Stimulated activated CD4-positive, alpha-beta T cell treated with anti-CD3 and anti-CD28 coated beads, Interleukin-2, amount 100 ng/mL, for 24 hours (primary cell): ENCODE measurements around the gene TMEM150B.
"Not testable (repeated sequence)": the region's sequence is repeated elsewhere in the genome, so short reads cannot be mapped to it uniquely, and the experiment has no call there.

Source experiments
- DNase-seq, 2 donors: peaks; one replicate each; pipeline ENCODE4 v3.0.0-alpha.2; 2020

The TMEM150B gene

DNA sequence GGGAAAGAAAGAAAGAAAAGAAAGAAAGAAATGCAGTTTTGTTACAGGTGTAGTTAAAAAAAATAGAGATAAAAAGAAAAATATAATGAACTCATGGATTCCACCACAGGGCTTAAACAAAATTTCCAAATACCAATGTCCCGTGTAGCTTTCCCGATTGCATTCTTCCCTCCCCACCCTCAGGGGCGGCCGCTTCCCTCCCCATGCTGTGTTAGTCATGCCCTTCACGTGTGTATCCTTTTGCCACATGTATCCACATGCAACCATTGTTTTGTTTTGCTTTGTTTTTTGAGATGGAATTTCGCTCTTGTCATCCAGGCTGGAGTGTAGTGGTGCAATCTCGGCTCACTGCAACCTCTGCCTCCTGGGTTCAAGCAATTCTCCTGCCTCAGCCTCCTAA is 11.0 kb upstream of the TMEM150B start:
- DNase-seq, result no peak

DNA sequence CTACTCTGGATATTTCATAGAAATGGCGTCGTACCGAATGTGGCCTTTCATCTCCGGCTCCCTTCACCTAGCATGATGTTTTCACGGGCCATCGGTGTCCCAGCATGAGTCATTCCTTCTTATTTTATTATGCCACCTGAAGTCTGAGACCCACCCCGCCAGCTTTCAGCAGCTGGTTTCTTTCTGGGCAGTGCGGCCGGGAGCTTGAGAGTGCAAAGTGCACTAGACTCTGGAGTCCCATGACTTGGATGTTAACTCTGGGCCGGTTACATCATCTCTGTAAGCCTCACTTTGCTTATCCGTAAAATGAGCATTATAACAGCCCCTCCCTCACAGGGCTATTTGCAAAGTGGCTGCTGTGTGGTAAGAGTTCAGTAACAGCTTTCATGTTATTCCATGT is 8.7 kb upstream of the TMEM150B start:
- no peak for DNase-seq

DNA sequence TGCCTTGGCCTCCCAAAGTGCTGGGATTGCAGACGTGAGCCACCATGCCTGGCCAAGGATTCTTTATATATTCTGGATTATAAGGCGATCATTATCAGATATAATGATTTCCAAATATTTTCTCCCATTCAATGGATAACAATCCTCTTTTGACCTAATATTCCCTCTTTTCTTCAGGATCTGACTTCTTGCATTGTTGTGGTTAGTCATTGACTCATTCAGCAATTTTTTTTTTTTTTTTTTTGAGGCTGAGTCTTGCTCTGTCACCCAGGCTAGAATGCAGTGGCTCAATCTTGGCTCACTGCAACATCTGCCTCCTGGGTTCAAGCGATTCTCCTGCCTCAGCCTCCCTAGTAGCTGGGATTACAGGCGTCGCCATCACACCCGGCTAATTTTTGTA is 4.7 kb upstream of the TMEM150B start:
- DNase-seq, result not testable (repeated sequence)

DNA sequence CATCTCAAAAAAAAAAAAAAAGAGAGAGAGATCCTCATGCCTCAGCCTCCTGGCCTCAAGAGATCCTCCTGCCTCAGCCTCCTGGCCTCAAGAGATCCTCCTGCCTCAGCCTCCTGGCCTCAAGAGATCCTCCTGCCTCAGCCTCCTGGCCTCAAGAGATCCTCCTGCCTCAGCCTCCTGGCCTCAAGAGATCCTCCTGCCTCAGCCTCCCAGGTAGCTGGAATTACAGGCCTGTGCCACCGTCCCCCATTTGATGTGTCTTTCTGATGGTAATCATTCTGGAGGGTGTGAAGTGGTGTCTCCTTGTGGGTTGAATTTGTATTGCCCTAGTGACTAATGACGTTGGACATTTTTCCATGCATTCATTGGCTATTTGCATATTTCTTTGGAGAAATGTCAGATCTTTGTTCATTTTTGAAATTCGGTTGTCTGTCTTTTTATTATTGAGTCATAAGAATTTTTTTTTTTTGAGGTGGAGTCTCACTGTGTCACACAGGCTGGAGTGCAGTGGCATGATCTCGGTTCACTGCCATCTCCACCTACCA is 3.7 kb upstream of the TMEM150B start:
- DNase-seq, result not testable (repeated sequence)

DNA sequence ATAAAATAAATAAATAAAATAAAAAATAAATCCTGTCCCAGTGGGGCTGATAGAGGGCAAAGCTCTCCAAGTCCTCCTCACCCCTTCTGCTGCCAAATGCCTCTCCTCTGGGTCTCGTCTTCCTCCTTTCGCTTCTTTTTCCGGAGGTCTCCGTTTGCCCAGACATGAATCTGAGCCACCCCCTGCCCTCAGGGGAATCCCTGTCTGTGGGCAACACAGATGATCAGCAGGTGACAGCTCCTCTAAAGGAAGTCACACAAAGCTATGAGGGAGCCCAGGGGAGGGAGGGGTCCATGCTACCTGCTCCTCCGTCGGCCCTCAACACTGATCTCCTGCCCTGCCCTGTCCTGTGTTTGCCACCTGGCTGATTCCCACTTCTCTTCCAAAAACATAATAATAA is 479 bp downstream of the TMEM150B start:
- DNase-seq, result no peak

DNA sequence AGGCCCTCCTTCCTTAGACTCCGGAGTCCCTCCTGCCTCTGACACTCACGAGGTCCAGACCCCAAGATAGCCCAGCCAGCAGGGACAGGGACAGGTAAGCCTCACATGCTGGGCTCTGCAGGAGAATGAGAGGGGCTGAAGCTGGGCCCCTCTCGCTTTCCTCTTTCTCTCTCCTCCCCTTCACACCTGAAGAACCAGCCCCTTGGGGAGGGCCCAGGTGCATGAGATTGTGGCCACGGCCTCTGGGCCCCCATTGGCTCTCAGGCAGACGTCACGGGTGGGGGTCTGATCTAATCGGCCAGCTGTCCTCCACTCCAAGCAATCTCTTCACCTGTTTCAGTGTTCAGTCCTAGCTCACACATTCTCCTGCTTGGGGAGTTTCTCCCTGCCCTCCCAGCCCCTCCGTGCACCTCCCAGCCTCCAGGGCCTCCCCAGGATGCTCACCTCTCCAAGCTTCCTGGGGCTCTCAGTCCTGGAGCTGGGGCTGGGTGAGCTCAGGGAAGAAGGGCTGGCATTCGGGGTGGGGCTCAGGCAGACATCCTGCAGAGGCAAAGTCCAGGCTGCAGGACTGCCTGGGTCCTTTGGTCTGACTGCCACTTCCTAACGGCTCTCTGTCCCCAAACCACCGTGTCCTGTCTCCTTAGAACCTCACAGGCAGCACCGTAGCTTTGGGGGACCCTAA is 2.8 kb downstream of the TMEM150B start:
- no peak for DNase-seq

DNA sequence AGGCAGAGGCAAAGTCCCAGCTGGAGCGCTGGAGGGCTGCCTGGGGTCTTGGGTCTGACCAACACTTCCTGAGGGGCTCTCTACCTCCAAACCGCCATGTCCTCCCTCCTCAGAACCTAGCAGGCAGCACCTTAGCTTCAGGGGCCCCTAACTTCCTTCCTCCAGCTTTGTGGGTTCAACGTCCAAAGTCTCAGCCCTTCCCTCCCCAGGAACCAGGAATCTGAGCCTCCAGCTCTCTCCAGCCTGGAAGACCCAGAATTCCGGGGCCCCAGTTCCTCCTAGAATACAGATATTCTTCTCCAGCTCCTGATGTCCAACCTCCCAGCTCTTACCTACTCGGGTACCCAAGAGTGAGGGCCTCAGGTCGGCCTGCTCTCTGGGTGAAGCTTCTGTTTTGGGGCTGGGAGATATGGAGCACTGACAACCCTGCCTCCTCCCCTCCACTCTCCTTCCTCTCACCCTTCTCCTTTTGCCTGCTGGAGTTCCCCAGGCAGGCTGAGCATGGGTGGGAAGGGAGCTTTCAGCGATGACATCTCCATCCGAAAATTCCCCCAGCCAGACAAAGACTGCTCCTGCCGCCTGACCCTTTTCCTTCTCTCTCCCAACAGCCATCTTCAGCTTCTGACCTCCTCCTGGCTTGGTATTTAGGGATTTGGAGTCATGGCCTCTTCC is 3.5 kb downstream of the TMEM150B start:
- no peak for DNase-seq

DNA sequence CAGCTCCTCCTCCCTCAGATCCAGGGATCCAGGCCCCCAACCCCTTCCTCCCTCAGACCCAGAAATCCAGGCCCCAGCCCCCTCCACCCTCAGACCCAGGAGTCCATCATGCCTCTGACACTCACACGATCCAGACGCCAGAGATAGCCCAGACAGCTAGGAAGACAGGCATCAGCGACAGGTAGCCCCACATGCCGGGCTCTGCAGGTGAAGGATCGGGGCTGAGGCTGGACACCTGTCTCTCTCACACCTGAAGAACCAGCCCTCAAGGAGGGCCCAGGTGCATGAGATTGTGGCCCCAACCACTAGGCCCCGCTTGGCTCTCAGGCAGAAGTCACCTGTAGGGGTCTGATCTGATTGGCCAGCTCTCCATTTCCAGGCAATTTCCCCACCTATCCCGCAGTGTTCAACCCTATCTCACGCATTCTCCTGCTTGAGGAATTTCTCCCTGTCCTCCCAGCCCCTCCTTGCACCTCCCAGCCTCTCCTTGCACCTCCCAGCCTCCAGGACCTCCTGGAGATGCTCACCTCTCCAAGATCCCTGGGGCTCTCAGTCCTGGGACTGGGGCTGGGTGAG is 4.2 kb downstream of the TMEM150B start:
- no peak for DNase-seq

DNA sequence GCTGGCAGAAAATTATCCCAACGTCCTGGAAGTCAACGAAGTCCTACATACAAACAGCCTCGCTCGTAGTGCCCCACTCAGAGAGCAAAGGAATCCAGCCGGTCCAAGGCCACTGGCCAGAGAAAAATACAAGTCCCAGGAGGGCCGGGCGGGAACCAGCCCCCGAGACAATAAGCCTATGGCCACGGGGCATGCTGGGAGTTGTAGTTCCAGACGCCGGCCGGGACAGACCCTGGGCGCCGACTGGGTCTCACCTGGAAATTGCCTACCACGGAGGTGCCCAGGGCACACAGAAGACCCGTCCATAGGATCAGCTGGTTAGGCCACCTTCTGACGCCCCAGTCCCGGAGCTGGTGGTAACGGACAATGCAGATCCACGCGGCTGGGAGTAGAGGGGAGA is 5.4 kb downstream of the TMEM150B start:
- DNase-seq, result no peak

DNA sequence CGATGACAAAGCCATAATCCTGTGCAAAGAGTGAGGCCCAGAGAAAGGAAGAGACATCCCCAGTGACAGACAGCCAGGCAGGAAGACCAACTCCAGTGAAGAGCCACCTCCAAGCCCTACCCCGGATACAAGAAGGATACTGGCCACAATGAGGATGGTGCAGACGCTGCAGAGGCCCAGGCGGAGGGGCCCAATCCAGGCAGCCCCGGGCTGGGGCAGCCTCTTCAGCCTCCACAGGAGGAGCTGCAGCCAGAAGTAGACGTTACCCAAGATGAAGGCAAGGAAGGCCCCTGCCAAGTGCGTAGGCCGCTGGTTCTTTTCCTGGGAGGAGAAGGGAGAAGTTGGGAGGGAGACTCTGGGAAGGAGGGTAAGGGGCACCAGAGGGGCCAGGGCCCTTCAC is 8.5 kb downstream of the TMEM150B start:
- no peak for DNase-seq

DNA sequence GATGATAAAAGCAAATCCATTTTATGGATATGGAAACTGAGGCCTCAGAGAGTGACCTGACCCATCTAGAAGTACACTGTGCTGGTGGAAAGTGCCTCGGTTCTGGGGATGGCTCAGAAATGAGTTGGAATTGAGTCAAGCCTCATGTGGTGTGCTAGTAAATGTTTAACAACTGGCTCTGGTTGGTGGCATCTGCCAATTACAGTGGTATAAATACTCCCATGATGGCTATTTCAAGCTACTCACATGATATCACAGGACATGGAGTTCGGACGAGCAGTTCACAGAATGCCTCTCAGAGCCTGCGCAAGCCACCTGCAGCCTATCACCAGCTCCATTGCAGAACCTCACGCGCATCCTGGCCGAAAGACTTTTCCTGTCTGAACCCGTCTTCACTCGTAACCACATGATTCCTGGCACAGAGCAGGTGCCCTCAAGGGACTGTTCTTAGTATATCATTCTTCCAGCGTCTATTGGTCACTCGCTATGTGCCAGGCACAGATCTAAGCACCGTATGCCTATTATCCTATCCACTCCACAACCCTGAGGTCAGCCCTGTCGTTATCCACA is 9.1 kb downstream of the TMEM150B start:
- DNase-seq, result no peak

DNA sequence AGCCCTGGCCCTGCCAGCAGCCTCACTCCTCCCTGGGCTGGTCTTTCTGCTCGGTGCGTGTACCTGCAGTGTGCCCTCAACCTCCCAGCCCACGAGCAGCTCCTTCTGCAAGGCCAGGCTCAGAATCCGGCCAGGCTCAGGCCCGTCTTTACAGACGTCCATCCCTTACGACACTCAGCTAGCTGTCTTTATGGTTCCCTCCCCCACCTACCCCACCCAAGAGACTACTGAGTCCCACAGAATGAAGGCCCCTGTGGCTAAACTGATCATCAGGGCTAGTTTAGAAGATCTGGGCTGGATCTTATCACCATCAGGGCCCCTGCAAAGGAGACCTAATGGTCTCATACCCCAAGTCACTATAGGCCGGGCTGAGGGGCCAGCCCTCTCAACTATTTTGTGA is 10.7 kb downstream of the TMEM150B start:
- no peak for DNase-seq

DNA sequence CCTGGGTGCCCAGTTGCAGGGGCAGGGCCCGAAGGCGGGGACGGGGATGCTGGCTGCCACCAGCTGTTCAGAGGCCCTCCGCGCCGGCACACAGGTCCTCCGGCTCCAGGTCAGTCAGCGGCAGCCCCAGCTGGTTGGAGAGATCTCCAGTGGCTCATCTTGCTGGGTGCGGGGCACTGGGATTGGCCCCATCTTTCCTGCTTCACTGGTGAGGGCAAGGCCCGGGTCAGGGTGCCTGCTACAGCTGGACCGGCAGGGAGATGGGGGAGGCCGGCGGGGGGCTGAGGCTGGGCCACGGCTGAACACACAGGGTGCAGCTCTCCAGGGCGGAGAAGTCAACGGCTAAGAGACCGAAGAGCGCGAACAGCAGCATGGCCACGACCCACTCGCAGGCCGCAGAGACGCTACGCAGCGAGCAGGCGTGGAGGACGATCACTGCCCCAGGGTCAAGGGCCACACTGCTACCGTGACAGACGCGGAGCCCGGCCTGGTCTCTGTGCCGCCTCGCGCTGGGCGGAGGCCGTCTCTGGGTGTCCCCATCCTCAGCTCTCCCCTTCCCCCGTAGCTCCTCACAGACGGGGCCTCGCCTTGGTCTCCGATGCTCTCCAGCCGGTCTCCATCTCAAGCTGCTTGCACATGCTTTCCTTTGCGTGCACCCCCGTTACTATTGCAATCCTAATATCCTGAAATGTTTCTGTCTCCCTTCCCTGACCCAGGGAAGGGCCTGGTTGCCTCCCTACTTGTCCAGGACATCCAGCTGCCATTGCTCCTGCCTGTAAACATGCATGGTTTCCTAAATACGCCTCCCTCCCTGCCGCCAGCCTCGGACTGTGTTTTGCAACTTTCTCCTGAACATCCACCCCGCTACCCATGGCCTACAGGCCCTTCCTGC is 12.3 kb downstream of the TMEM150B start:
- no peak for DNase-seq

DNA sequence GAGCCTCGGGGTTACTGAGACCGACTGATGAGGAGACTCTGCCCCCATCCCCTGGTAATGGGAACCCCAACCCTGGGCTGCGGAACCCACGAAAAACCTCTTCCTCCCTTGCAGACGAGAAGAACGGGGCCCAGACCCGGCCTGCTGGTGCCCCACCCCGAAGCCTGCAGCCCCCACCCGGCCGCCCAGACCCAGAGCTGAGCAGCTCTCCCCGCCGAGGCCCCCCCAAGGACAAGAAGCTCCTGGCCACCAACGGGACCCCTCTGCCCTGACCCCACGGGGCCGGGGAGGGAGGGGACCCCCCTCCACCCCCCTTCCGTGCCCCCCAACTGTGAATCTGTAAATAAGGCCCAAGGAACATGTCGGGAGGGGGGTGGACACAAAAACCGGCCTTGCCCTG is 13.3 kb downstream of the TMEM150B start:
- DNase-seq, result no peak

DNA sequence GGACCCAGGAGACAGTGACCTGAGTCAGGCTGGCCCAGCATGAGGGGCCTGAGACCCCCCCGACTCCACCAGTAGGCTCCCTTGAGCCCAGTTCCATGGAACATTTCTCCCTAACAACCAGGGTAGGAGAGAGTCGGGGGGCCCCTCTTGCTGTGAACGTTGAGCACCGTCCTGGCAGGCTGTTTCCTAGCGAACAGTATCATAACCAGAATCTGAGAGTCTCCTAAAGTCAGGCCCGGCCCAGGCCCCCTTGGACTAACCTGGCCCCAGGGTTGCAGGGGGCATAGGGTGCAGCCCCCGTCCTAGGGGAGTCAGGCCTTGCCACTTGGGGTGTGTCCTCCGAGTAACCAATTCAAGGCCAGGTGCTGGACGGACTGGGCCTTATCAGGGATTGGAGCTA is 13.7 kb downstream of the TMEM150B start:
- DNase-seq, result no peak

DNA sequence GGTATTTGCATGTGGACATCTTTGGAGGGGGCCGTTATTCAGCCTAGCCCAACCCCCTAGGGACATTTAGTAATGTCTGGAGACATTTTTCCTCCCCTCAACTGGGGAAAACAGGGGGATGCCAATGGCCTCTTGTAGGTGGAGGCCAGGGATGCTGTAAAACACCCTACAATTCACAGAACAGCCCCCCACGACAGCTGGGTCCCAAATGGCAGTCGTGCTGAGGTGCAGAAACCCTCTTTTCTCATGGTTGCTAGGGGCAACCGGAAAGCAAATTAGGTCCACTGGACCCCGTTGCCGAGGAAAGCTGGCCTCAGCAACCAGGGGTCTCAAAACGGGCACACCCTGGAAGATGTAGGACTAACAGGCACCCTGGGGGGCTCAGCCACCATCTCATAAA is 14.6 kb downstream of the TMEM150B start:
- no peak for DNase-seq

DNA sequence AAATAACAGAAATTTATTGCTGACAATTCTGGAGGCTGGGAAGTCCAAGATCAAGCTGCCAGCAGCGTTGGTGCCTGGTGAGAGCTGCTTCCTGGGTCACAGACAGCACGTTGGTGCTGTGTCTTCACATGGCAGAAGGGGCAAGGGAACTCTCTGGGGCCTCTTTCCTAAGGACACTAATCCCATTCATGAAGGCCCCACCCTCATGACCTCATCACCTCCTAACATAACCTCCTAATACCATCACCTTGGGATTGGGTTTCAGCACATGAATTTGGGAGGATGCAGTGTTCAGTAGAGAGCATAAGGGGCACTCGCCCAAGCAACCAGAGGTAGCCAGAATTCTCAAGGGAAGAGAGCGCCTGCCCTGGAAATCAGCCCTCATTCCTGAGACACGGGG is 15.7 kb downstream of the TMEM150B start:
- DNase-seq, result no peak

DNA sequence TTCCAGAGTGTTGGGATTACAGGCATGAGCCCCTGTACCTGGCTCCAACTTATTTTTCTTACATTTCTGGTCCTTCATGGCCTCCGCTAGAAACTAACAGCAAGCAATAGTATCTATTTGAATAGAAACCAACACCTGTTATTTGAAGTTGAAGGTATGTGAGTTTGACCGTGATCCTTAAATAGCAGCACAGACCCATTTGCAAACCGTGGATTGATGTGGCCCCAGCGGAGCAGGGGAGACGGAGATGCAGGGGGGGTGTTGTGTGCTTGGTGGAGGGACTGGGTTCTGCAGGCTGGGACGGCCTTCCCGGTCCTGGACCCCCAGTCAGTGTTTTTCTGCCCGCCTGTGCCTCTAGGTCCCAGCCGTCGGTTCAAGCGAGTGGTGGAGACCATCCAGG is 16.9 kb downstream of the TMEM150B start:
- DNase-seq, result no peak

DNA sequence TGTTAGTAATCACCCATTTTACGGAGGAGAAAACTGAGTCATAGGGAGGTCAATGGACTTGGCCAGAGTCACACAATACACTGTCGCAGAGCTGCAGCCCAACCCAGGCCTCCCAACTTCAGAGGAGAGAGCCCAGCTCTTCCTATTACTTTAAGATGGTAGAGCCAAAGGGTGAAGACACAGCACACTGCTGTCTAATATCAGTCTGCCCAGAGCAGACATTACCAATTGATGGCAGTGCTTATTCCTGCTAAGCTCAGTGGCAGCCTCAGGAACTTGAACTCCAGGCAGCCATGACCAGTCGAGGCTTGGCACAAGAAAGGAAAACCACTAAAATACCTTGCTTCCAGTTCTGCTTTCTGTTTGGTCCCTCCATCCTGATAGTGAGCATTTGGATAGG is 18.4 kb downstream of the TMEM150B start:
- no peak for DNase-seq

DNA sequence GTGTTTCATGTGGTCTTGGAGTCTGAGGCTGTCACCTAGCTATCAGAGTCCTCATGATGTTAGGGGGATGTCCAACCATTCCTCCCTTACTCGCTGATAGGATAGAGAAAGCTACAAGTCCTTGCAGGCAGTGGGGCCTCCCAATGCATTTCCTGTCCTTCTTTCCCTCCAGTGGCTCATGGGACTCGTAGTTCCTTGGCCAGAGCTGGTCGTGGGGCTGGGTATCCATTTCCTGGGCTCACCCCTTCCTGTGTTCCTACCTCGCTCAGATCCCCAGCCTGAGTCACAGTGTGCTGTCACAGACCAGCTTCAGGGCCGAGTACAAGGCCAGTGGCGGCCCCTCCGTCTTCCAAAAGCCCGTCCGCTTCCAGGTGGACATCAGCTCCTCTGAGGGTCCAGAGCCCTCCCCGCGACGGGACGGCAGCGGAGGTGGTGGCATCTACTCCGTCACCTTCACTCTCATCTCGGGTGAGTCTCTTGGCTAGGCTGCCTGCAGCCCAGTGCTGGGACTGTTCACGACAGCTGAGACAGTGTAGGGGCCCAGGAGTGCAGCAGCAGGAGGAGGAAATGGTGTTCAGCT is 19.1 kb downstream of the TMEM150B start:
- no peak for DNase-seq

DNA sequence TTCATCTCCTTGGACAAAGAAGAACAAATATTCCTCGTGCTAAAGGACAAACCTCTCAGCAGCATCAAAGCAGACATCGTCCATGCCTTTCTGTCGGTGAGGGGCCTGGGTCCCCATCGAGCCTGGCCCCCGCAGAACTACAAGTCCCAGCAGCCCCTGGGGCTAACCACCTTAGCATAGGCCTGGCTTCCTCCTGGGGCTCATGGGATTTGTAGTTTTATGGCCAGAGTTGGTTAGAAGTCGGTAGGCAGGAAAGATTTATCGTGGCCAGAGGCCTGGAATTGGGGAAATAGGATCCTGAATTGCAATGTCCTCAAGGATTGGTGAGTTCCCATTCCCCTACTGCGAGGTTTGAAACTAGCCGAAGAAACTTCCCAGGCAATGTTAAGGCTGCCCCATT is 19.6 kb downstream of the TMEM150B start:
- peak; percentile 57 to 59 for DNase-seq

DNA sequence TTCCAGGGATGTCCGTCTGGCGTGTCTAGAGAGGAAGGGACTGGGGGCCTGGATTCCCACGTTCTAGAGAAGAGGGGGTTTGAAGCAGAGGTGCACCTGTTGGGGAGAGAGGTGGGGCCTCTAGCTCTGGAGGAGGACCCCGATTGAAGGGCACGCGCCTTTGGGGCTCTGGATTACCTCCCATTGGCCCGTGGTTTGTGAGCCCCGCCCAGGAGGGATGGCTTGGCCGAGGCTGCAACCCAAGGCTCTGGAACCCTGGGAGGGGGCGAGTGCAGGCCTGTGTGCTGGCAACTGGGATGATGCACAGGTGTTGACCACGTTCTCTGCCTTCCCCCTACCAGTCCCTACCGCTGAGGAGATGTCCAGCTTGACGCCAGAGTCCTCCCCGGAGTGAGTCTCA is 20.2 kb downstream of the TMEM150B start:
- no peak for DNase-seq
